Activated CD4-positive, alpha-beta memory T cell treated with anti-CD3 and anti-CD28 coated beads for 36 hours (primary cell): ENCODE data around the gene HOXA10. TPM values are rescaled to one million over a fixed set of nuclear protein-coding genes. Genes with fewer than 3 reads are reported as not detected.
A peak's percentile ranks its signal among the peaks of the same experiment; 100 is the strongest.

Experiments
- CTCF ChIA-PET: fragments of 350-600 bp; sonication (Branson Sonifier 250); formaldehyde crosslinking; loops from one replicate; lab custom pipeline; 2021; ENCODE audit warnings: antibody characterized with exemption, inconsistent platforms; lab: Charles Lee
- POLR2A ChIA-PET: fragments of 350-600 bp; sonication (Branson Sonifier 250); formaldehyde crosslinking; loops from one replicate; lab custom pipeline; 2021; ENCODE audit warnings: antibody characterized with exemption; lab: Charles Lee
- DNase-seq: peaks from one replicate; pipeline ENCODE4 v3.0.0-alpha.2; 2020
- H3K27ac Mint-ChIP-seq: one replicate; pipeline ENCODE4 v1.8.0; 2021; ENCODE audit warnings: mixed read lengths
- H3K27me3 Mint-ChIP-seq: one replicate; pipeline ENCODE4 v1.8.0; 2021; ENCODE audit warnings: mixed read lengths
- H3K36me3 Mint-ChIP-seq: one replicate; pipeline ENCODE4 v1.8.0; 2021; ENCODE audit warnings: mixed read lengths
- H3K4me1 Mint-ChIP-seq: one replicate; pipeline ENCODE4 v1.8.0; 2021; ENCODE audit warnings: low read depth, mixed read lengths
- H3K4me3 Mint-ChIP-seq: one replicate; pipeline ENCODE4 v1.8.0; 2021; ENCODE audit warnings: mild to moderate bottlenecking, mixed read lengths
- H3K9me3 Mint-ChIP-seq: one replicate; pipeline ENCODE4 v1.8.0; 2021; ENCODE audit warnings: mixed read lengths
- intact Hi-C: fragments of 100-400 bp; cut with micrococcal nuclease; formaldehyde crosslinking; loops from one replicate; pipeline ENCODE4 v1.15.1; 2023
- total RNA-seq, 2 experiments: library from RNA; stranded (reverse); gene quantifications; one replicate each; pipeline ENCODE4 v1.2.3, GENCODE V29; 2021

Gene HOXA10
- total RNA-seq, 2 experiments from 2014 or later: not detected

DNA sequence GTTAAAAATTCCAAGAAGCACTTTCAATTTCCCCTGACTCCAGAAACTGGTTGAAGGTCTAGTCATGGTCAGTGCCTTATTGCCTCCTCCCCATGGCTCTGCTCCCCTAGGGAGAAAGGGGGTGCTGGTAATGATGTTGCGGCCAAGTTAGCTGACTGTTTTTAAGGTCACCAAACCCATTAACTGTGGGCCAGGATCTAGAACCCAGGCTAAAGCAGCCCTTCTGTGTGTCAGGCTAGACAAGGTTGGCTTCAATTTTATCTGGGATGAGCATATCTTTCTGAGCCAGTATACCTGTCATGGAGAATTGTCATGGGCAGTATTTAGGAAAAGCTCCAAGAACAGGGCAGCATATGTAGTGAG is 36.9 kb upstream of the HOXA10 start:
- H3K27me3 Mint-ChIP-seq: peaks cover 86% of the 10 kb centered on the region
- ChIA-PET POLR2A (no interaction called here), CTCF (interaction anchor here (0.6 to 2.9 kb wide), 15 partner anchors 13 to 886 kb away, joined by 3 to 15 read pairs (median 5); partner anchors contain the start of gene EVX1)
- no peaks in the 10 kb centered on the region for H3K36me3 Mint-ChIP-seq
- peaks cover 13% of the 10 kb centered on the region for H3K4me1 Mint-ChIP-seq
- no peaks in the 10 kb centered on the region for H3K9me3 Mint-ChIP-seq
- H3K27ac Mint-ChIP-seq: no peak overlapping the region
- H3K4me3 Mint-ChIP-seq: no peak overlapping the region
- no peak for DNase-seq
- intact Hi-C loops: loop anchor here (2.0 to 5.0 kb wide), 3 partner anchors 366 to 810 kb away; no protein-coding TSS in a partner anchor

DNA sequence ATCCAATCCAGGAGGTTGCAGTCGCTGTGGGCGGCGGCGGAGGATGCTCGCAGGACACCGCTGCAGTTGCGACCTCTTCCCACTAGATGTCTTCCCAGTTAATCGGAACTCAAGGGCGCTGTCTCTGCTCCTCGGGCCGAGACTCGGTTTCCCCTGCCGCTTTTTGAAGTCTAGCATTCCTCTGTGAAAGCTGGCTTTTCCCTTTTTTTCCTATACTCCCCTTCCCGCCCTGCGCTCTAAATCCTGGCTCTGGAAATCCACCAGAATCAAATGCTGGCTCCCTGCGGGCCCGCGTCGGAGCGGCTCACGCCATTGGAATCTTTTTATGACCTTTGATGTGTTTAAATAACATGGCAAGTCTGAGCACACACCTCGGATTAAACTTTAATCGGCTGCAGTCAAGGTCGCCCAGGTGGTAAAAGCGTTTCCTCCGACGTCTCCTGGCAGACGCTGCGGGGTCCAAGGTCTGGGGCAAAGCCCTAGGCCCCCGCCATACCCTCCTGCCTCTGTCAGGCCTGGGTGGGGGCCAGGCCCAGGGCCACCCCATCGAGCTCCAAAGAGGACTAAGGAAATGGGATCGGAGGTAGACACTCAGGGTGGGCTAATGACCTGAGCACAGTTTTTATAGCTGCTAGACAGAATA is 36.4 kb upstream of the HOXA10 start:
- peak; percentile 63 for DNase-seq
- intact Hi-C loops: loop anchor here (2.0 to 5.0 kb wide), 3 partner anchors 366 to 810 kb away; no protein-coding TSS in a partner anchor
- no peak overlapping the region for H3K4me3 Mint-ChIP-seq
- H3K27me3 Mint-ChIP-seq: peaks cover 86% of the 10 kb centered on the region
- ChIA-PET POLR2A (no interaction called here), CTCF (interaction anchor here (0.6 to 2.9 kb wide), 19 partner anchors 8 to 886 kb away, joined by 3 to 15 read pairs (median 4); partner anchors contain the start of genes EVX1 and HIBADH)
- no peak overlapping the region for H3K27ac Mint-ChIP-seq
- H3K9me3 Mint-ChIP-seq: no peaks in the 10 kb centered on the region
- no peaks in the 10 kb centered on the region for H3K36me3 Mint-ChIP-seq
- H3K4me1 Mint-ChIP-seq: peaks cover 14% of the 10 kb centered on the region

- ChIA-PET CTCF (interaction anchor here (0.6 to 2.9 kb wide), 15 partner anchors 8 to 887 kb away, joined by 3 to 15 read pairs (median 5); partner anchors contain the start of genes EVX1 and HIBADH), POLR2A (no interaction called here)
- Mint-ChIP-seq H3K27ac (no peak overlapping the region), H3K9me3 (no peaks in the 10 kb centered on the region), H3K36me3 (no peaks in the 10 kb centered on the region), H3K27me3 (peaks cover 87% of the 10 kb centered on the region), H3K4me3 (no peak overlapping the region), H3K4me1 (peaks cover 18% of the 10 kb centered on the region)
- DNase-seq: no peak
- intact Hi-C loops: loop anchor here (2.0 to 5.0 kb wide), 3 partner anchors 367 to 811 kb away; no protein-coding TSS in a partner anchor
These were observed 35.9 kb upstream of the HOXA10 start for GRCh38 chr7:27209933-27210440.

- CTCF ChIA-PET: interaction anchor here (0.6 to 2.9 kb wide), 10 partner anchors 9 to 888 kb away, joined by 3 to 11 read pairs (median 4); no protein-coding TSS in a partner anchor
- H3K9me3 Mint-ChIP-seq: no peaks in the 10 kb centered on the region
- DNase-seq: no peak
- H3K27me3 Mint-ChIP-seq: peaks cover 89% of the 10 kb centered on the region
- no peaks in the 10 kb centered on the region for H3K36me3 Mint-ChIP-seq
- intact Hi-C loops: no loop called here
- no peak overlapping the region for H3K4me3 Mint-ChIP-seq
- H3K27ac Mint-ChIP-seq: no peak overlapping the region
- POLR2A ChIA-PET: no interaction called here
- H3K4me1 Mint-ChIP-seq: peaks cover 22% of the 10 kb centered on the region
These were observed 34.9 kb upstream of the HOXA10 start for GRCh38 chr7:27208998-27209397.

- no peak overlapping the region for H3K4me3 Mint-ChIP-seq
These were observed 33.3 kb upstream of the HOXA10 start for GRCh38 chr7:27207348-27207985.

DNA sequence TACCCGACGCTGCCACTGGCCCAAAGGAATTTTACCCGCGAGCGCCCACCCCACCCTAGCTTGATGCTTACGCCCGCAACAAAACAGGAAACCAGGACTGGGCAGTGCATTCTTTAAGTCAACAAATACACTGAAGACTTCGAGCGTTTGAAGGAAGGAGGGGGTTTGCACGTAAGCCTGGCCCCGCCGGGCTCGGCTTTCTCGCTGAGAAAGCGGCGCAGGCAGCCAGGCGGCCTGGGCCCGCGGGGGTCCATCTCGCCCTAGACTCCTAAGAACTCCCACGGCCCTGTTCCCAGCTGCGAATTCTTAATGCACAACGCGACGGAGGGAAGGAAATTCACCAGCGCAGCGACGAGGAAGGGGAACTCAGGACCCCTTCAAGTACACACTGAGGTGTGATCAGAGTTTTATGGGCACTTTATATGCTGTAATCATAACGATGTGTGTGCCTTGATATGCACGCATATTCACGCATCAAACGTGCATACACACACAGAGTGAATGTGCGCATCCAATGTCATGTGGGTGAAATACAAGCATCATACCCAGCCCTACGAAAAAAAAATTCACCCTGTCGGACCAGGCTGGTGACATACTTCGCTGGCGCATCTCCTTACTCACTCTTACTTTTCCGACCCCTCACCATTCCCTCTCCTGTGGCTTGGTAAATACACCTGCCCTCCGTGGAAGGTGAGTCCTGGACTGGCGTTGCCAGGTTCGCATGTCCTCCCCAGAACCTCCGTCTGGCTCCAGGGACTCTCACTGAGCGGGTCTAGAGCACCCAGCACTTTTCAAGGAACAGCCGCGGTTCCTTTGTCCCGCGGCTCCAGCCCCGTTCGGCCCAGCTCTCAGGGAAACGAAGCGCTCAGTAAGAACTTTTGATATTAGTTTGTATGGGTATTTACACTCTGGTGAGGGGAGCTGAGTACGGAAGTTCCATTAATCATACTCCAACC is 31.5 kb upstream of the HOXA10 start:
- Mint-ChIP-seq H3K27ac (no peak overlapping the region), H3K27me3 (peaks cover 88% of the 10 kb centered on the region), H3K4me1 (peaks cover 30% of the 10 kb centered on the region), H3K4me3 (no peak overlapping the region), H3K9me3 (no peaks in the 10 kb centered on the region), H3K36me3 (no peaks in the 10 kb centered on the region)
- ChIA-PET POLR2A (no interaction called here), CTCF (interaction anchor here (0.9 kb wide), 2 partner anchors 9 to 13 kb away, joined by 3 read pairs; no protein-coding TSS in a partner anchor)
- intact Hi-C loops: no loop called here
- no peak for DNase-seq

More at GRCh38 chr7:27207348-27207985, 33.3 kb upstream of the HOXA10 start:
- ChIA-PET POLR2A (no interaction called here), CTCF (interaction anchor here (1.3 to 2.3 kb wide), 2 partner anchors 12 to 367 kb away, joined by 3 to 10 read pairs; no protein-coding TSS in a partner anchor)
- Mint-ChIP-seq H3K27me3 (peaks cover 87% of the 10 kb centered on the region), H3K4me1 (peaks cover 18% of the 10 kb centered on the region), H3K9me3 (no peaks in the 10 kb centered on the region), H3K36me3 (no peaks in the 10 kb centered on the region), H3K27ac (no peak overlapping the region)
- DNase-seq: no peak
- intact Hi-C loops: no loop called here

DNA sequence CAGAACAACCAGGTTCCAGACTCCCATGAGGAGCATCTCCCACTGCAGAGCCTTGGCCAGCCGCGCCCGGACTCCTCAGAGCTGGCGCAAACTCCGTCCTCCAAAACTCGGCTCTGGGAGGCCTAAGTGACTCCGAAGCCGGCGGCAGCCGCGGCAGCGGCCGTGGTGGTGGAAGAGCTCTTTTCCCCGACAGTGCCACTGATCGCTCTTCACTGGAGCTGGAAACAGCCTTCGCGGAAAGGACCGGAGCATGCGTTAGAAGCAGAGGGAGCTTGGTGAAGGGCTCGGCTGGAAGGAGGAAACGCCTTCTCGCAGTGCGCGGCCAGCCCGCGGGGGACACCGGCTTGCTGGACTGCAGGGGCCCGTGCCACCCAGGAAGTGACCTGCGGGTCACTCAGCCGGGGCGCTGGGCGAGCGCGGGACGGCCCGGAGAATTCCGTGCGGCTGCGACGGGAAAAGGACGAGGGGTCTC is 30.8 kb upstream of the HOXA10 start:
- peaks cover 85% of the 10 kb centered on the region for H3K27me3 Mint-ChIP-seq
- ChIA-PET CTCF (no interaction called here), POLR2A (no interaction called here)
- H3K4me3 Mint-ChIP-seq: no peak overlapping the region
- H3K9me3 Mint-ChIP-seq: no peaks in the 10 kb centered on the region
- no peak overlapping the region for H3K27ac Mint-ChIP-seq
- DNase-seq: no peak
- peaks cover 29% of the 10 kb centered on the region for H3K4me1 Mint-ChIP-seq
- intact Hi-C loops: no loop called here
- H3K36me3 Mint-ChIP-seq: peaks cover under 1% of the 10 kb centered on the region

- DNase-seq: no peak
- intact Hi-C loops: no loop called here
- ChIA-PET CTCF (interaction anchor here (0.6 to 1.0 kb wide), 2 partner anchors 14 to 816 kb away, joined by 3 read pairs; no protein-coding TSS in a partner anchor), POLR2A (interaction anchor here (0.6 kb wide), 1 partner anchor 560 kb away, joined by 3 read pairs; no protein-coding TSS in a partner anchor)
- H3K27me3 Mint-ChIP-seq: peaks cover 81% of the 10 kb centered on the region
- peaks cover 2% of the 10 kb centered on the region for H3K36me3 Mint-ChIP-seq
- H3K9me3 Mint-ChIP-seq: no peaks in the 10 kb centered on the region
- no peak overlapping the region for H3K27ac Mint-ChIP-seq
- H3K4me1 Mint-ChIP-seq: peaks cover 31% of the 10 kb centered on the region
- H3K4me3 Mint-ChIP-seq: no peak overlapping the region
These were observed 30.0 kb upstream of the HOXA10 start for GRCh38 chr7:27203964-27204594.

GRCh38 chr7:27203365-27203953 is 29.3 kb upstream of the HOXA10 start:
- ChIA-PET CTCF (interaction anchor here (0.6 to 1.0 kb wide), 3 partner anchors 13 to 817 kb away, joined by 3 read pairs; no protein-coding TSS in a partner anchor), POLR2A (interaction anchor here (0.6 kb wide), 1 partner anchor 560 kb away, joined by 3 read pairs; no protein-coding TSS in a partner anchor)
- no peak overlapping the region for H3K27ac Mint-ChIP-seq
- no peak for DNase-seq
- no peak overlapping the region for H3K4me3 Mint-ChIP-seq
- peaks cover 33% of the 10 kb centered on the region for H3K4me1 Mint-ChIP-seq
- H3K36me3 Mint-ChIP-seq: peaks cover 3% of the 10 kb centered on the region
- H3K27me3 Mint-ChIP-seq: peaks cover 81% of the 10 kb centered on the region
- H3K9me3 Mint-ChIP-seq: no peaks in the 10 kb centered on the region
- intact Hi-C loops: no loop called here

DNA sequence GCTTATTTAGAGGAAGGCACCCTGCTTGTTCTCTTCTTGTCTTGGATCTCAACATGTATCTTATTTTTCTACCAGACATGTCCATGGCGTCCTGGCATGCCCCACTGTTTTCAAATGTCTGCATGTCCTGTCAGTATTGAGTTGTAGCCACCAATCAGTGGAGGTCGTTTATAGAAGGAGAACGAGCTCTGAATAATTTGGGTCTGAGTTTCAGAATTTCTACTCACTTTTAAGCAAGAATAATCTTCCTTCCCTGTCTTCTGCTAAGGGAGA is 28.7 kb upstream of the HOXA10 start:
- intact Hi-C loops: no loop called here
- Mint-ChIP-seq H3K9me3 (no peaks in the 10 kb centered on the region), H3K27me3 (peaks cover 83% of the 10 kb centered on the region), H3K4me1 (peaks cover 36% of the 10 kb centered on the region), H3K27ac (no peak overlapping the region), H3K4me3 (no peak overlapping the region), H3K36me3 (peaks cover 3% of the 10 kb centered on the region)
- CTCF ChIA-PET: interaction anchor here (0.9 to 1.0 kb wide), 2 partner anchors 42 to 825 kb away, joined by 3 read pairs; no protein-coding TSS in a partner anchor
- no peak for DNase-seq
- POLR2A ChIA-PET: no interaction called here
